HG03571 (cell line): ENCODE measurements around the gene BAHCC1.
A peak's percentile ranks its signal among the peaks of the same experiment; 100 is the strongest.
"Not testable (repeated sequence)": the region's sequence is repeated elsewhere in the genome, so short reads cannot be mapped to it uniquely, and the experiment has no call there.

ENCODE experiments used
- ATAC-seq: cut with Tn5 transposase; IDR thresholded peaks from one replicate; pipeline ENCODE4 v1.9.1; 2021; ENCODE audit not compliant: unreplicated experiment

BAHCC1 gene

GRCh38 chr17:81394921-81395599, at the start of gene BAHCC1:
TSS of gene BAHCC1 (plus strand) at chr17:81395457. CDS start at chr17:81399740, 4,283 bp downstream.
- no peak for ATAC-seq

- ATAC-seq = peak; percentile 70
Measured at GRCh38 chr17:81346090-81346907, 49.0 kb upstream of the BAHCC1 start.

- ATAC-seq = no peak
Measured at GRCh38 chr17:81346908-81347349, 48.3 kb upstream of the BAHCC1 start.

- no peak for ATAC-seq
Measured at GRCh38 chr17:81347437-81347836, 47.8 kb upstream of the BAHCC1 start.

GRCh38 chr17:81348097-81349055, 46.9 kb upstream of the BAHCC1 start:
- no peak for ATAC-seq

GRCh38 chr17:81349397-81350319, 45.6 kb upstream of the BAHCC1 start:
- no peak for ATAC-seq

GRCh38 chr17:81350320-81350890, 44.9 kb upstream of the BAHCC1 start:
- ATAC-seq = no peak

- ATAC-seq = not testable (repeated sequence)
Measured at GRCh38 chr17:81351329-81352052, 43.8 kb upstream of the BAHCC1 start.

- not testable (repeated sequence) for ATAC-seq
Measured at GRCh38 chr17:81352056-81352455, 43.2 kb upstream of the BAHCC1 start.

GRCh38 chr17:81354252-81354953, 40.9 kb upstream of the BAHCC1 start:
- ATAC-seq = no peak

- ATAC-seq = no peak
Measured at GRCh38 chr17:81354954-81355347, 40.3 kb upstream of the BAHCC1 start.

- ATAC-seq = no peak
Measured at GRCh38 chr17:81359218-81359617, 36.0 kb upstream of the BAHCC1 start.

- ATAC-seq = not testable (repeated sequence)
Measured at GRCh38 chr17:81362001-81362400, 33.3 kb upstream of the BAHCC1 start.

GRCh38 chr17:81364278-81365147, 30.7 kb upstream of the BAHCC1 start:
- no peak for ATAC-seq

- no peak for ATAC-seq
Measured at GRCh38 chr17:81365148-81365600, 30.1 kb upstream of the BAHCC1 start.

- ATAC-seq = no peak
Measured at GRCh38 chr17:81365601-81366585, 29.4 kb upstream of the BAHCC1 start.
